WTC11 (cell line): ENCODE data around the gene MYO16. TPM values are rescaled to one million over a fixed set of nuclear protein-coding genes. Genes with fewer than 3 reads are reported as not detected.

Experiments used
- ATAC-seq: fragments of 200-7000 bp; cut with Tn5 transposase; 2 replicates; pipeline ENCODE4 v1.10.0; 2021; ENCODE audit warnings: mild to moderate bottlenecking, moderate library complexity
- CTCF ChIA-PET: fragments of 300-600 bp; sonication (Branson Sonifier 250); formaldehyde crosslinking; loops from one replicate; lab custom pipeline; 2021; ENCODE audit warnings: antibody characterized with exemption; lab: Charles Lee
- POLR2A ChIA-PET: fragments of 350-600 bp; sonication (Branson Sonifier 250); formaldehyde crosslinking; loops from one replicate; lab custom pipeline; 2021; ENCODE audit warnings: antibody characterized with exemption; lab: Charles Lee
- DNase-seq: peaks from one replicate; pipeline ENCODE4 v3.0.0; 2021; ENCODE audit warnings: low spot score
- H3K27ac Mint-ChIP-seq: 2 replicates; pipeline ENCODE4 v1.8.0; 2021; ENCODE audit warnings: mixed read lengths
- H3K27me3 Mint-ChIP-seq: 2 replicates; pipeline ENCODE4 v1.8.0; 2021; ENCODE audit warnings: low read depth, mild to moderate bottlenecking, moderate library complexity, mixed read lengths
- H3K36me3 Mint-ChIP-seq: 2 replicates; pipeline ENCODE4 v1.8.0; 2021; ENCODE audit warnings: mixed read lengths
- H3K4me1 Mint-ChIP-seq: 2 replicates; pipeline ENCODE4 v1.8.0; 2022; ENCODE audit warnings: mixed read lengths
- H3K4me3 Mint-ChIP-seq: 2 replicates; pipeline ENCODE4 v1.8.0; 2021; ENCODE audit warnings: mild to moderate bottlenecking, moderate library complexity, mixed read lengths
- H3K9me3 Mint-ChIP-seq: 2 replicates; pipeline ENCODE4 v1.8.0; 2021; ENCODE audit warnings: mixed read lengths
- AR ChIP-seq: fragments of 250-450 bp; sonication (Bioruptor Pico); IDR thresholded peaks from 2 replicates; pipeline ENCODE4 v1.9.0; 2021; ENCODE audit warnings: mild to moderate bottlenecking
- ELF4 ChIP-seq: sonication (generic); formaldehyde crosslinking; IDR thresholded peaks from 2 replicates; pipeline ENCODE4 v1.8.1; 2022; ENCODE audit warnings: low read depth, mild to moderate bottlenecking, moderate library complexity, missing genetic modification reagents
- FOXP1 ChIP-seq: sonication (generic); formaldehyde crosslinking; IDR thresholded peaks from 2 replicates; pipeline ENCODE4 v1.8.0; 2022; ENCODE audit warnings: missing genetic modification reagents, mild to moderate bottlenecking, moderate library complexity, borderline replicate concordance
- MLX ChIP-seq: sonication (generic); formaldehyde crosslinking; IDR thresholded peaks from 2 replicates; pipeline ENCODE4 v1.8.1; 2023; ENCODE audit warnings: mild to moderate bottlenecking, missing genetic modification reagents, moderate library complexity
- NR1H2 ChIP-seq: sonication (generic); formaldehyde crosslinking; IDR thresholded peaks from 2 replicates; pipeline ENCODE4 v1.9.0; 2021; ENCODE audit warnings: mild to moderate bottlenecking, moderate library complexity, missing genetic modification reagents
- NR2C2 ChIP-seq: sonication (generic); formaldehyde crosslinking; IDR thresholded peaks from 2 replicates; pipeline ENCODE4 v1.8.0; 2022; ENCODE audit warnings: mild to moderate bottlenecking, missing genetic modification reagents
- NR3C1 ChIP-seq: sonication (generic); formaldehyde crosslinking; conservative IDR thresholded peaks from 2 replicates; pipeline ENCODE4 v1.8.1; 2023; ENCODE audit warnings: low read depth, mild to moderate bottlenecking, missing genetic modification reagents
- RELA ChIP-seq: sonication (generic); formaldehyde crosslinking; IDR thresholded peaks from 2 replicates; pipeline ENCODE4 v1.8.1; 2022; ENCODE audit warnings: missing genetic modification reagents, mild to moderate bottlenecking, borderline replicate concordance
- STAT6 ChIP-seq: sonication (generic); formaldehyde crosslinking; conservative IDR thresholded peaks from 2 replicates; pipeline ENCODE4 v1.8.1; 2023; ENCODE audit warnings: mild to moderate bottlenecking, low read depth, missing genetic modification reagents, moderate library complexity
- TCF7 ChIP-seq: sonication (generic); formaldehyde crosslinking; IDR thresholded peaks from 2 replicates; pipeline ENCODE4 v1.8.0; 2022; ENCODE audit warnings: mild to moderate bottlenecking, low read depth, missing genetic modification reagents, moderate library complexity
- ZNF138 ChIP-seq: sonication (generic); formaldehyde crosslinking; conservative IDR thresholded peaks from 2 replicates; pipeline ENCODE4 v1.8.1; 2022; ENCODE audit warnings: mild to moderate bottlenecking, moderate library complexity, missing genetic modification reagents
- ZNF532 ChIP-seq: fragments of 250-450 bp; sonication (Bioruptor Pico); IDR thresholded peaks from 2 replicates; pipeline ENCODE4 v1.9.0; 2021; ENCODE audit warnings: mild to moderate bottlenecking, borderline replicate concordance
- total RNA-seq: library from RNA; stranded (reverse); gene quantifications from 3 replicates; pipeline ENCODE4 v1.2.3, GENCODE V29; 2021
- TF ChIP-seq, protein P1 (sequence below): sonication (generic); formaldehyde crosslinking; IDR thresholded peaks from 2 replicates; pipeline ENCODE4 v1.8.0; 2022; ENCODE audit warnings: mild to moderate bottlenecking, missing genetic modification reagents
- TF ChIP-seq, protein P2 (sequence below): sonication (generic); formaldehyde crosslinking; IDR thresholded peaks from 2 replicates; pipeline ENCODE4 v1.8.1; 2022; ENCODE audit warnings: mild to moderate bottlenecking, moderate library complexity, missing genetic modification reagents

MYO16 gene
- total RNA-seq, 1 experiment from 2014 or later, result 0.09 TPM

- H3K27ac Mint-ChIP-seq, result no peak overlapping the region
- CTCF ChIA-PET, result no interaction called here
- ATAC-seq (no peak), DNase-seq (no peak)
- no peaks in the 10 kb centered on the region for H3K36me3 Mint-ChIP-seq
- POLR2A ChIA-PET, result no interaction called here
- H3K27me3 Mint-ChIP-seq, result no peaks in the 10 kb centered on the region
- H3K9me3 Mint-ChIP-seq, result no peaks in the 10 kb centered on the region
- TF ChIP-seq FOXP1, result no peak
- TF ChIP-seq ZNF138 (CRISPR knock-in tag), result no peak
- TF ChIP-seq, all 79 proteins: peak for 0
- Mint-ChIP-seq H3K4me3 (no peak overlapping the region), H3K4me1 (peaks cover 16% of the 10 kb centered on the region)
Measured at GRCh38 chr13:108919036-108919907, 289.9 kb downstream of the MYO16 start.

DNA sequence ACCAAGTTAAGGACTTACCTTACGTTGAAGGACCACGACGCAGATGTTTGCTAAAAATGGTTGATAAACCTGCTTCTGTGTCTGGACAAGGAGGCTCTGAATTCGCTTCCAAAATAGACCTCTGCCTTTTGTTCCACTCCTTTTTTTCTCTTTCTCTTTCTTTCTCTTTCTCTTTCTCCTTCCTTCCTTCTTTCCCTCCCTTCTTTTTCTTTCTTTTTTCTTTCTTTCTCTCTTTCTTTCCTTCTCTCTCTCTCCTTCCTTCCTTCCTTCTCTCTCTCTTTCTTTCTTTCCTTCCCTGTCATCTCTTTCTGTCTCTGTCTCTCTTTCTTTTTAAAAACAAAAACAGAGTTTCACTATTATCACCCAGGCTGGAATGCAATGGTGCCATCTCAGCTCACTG lies 290.7 kb downstream of the MYO16 start:
- ChIA-PET POLR2A (no interaction called here), CTCF (no interaction called here)
- Mint-ChIP-seq H3K27me3 (no peaks in the 10 kb centered on the region), H3K4me1 (peaks cover 14% of the 10 kb centered on the region), H3K27ac (no peak overlapping the region), H3K4me3 (no peak overlapping the region), H3K36me3 (no peaks in the 10 kb centered on the region), H3K9me3 (no peaks in the 10 kb centered on the region)
- no peak for DNase-seq
- no peak for ATAC-seq
- TF ChIP-seq NR1H2 (CRISPR knock-in tag) (no peak), RELA (CRISPR knock-in tag) (no peak), ZNF532 (CRISPR knock-in tag) (no peak)
- TF ChIP-seq, protein P1, sequence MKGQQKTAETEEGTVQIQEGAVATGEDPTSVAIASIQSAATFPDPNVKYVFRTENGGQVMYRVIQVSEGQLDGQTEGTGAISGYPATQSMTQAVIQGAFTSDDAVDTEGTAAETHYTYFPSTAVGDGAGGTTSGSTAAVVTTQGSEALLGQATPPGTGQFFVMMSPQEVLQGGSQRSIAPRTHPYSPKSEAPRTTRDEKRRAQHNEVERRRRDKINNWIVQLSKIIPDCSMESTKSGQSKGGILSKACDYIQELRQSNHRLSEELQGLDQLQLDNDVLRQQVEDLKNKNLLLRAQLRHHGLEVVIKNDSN (CRISPR knock-in tag), result no peak

- DNase-seq (no peak), ATAC-seq (no peak)
- ChIA-PET CTCF (no interaction called here), POLR2A (no interaction called here)
- Mint-ChIP-seq H3K27ac (no peak overlapping the region), H3K4me1 (peaks cover 3% of the 10 kb centered on the region), H3K27me3 (no peaks in the 10 kb centered on the region), H3K9me3 (no peaks in the 10 kb centered on the region)
- no peak for TF ChIP-seq AR (CRISPR knock-in tag)
- no peak for TF ChIP-seq NR2C2
- TF ChIP-seq TCF7 (CRISPR knock-in tag), result no peak
- TF ChIP-seq ZNF138 (CRISPR knock-in tag), result no peak
- TF ChIP-seq MLX (CRISPR knock-in tag), result no peak
- TF ChIP-seq STAT6 (CRISPR knock-in tag), result no peak
- TF ChIP-seq ELF4 (CRISPR knock-in tag), result no peak
- TF ChIP-seq, protein P2, sequence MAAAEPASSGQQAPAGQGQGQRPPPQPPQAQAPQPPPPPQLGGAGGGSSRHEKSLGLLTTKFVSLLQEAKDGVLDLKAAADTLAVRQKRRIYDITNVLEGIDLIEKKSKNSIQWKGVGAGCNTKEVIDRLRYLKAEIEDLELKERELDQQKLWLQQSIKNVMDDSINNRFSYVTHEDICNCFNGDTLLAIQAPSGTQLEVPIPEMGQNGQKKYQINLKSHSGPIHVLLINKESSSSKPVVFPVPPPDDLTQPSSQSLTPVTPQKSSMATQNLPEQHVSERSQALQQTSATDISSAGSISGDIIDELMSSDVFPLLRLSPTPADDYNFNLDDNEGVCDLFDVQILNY (CRISPR knock-in tag), result no peak
- no peak for TF ChIP-seq NR3C1
- TF ChIP-seq, all 79 proteins: peak for 0
- H3K4me3 Mint-ChIP-seq, result no peak overlapping the region
- H3K36me3 Mint-ChIP-seq, result no peaks in the 10 kb centered on the region
Measured at GRCh38 chr13:108921238-108921637, 291.8 kb downstream of the MYO16 start.
